Testis (tissue), 2 donors: ENCODE data around the gene TMEM126B.

Source experiments
- POLR2A ChIP-seq: fragments of 450-650 bp; IDR thresholded peaks from one replicate; pipeline ENCODE4 v1.6.1; 2017; ENCODE audit warnings: antibody characterized with exemption, mild to moderate bottlenecking, moderate library complexity
- TF ChIP-seq, protein P1 (sequence below), 3 experiments: fragments of 450-650 bp in 2 of 3; fragments of 200-600 bp in 1 of 3; sonication (generic) in 1 of 3; IDR thresholded peaks; one replicate each; pipeline ENCODE4 v1.5.1; 2016 to 2019; ENCODE audit warnings: antibody characterized with exemption in 3 of 3, mild to moderate bottlenecking in 2 of 3, moderate library complexity in 1 of 3

GRCh38 chr11:85647078-85647477, 18.7 kb downstream of the TMEM126B start:
- TF ChIP-seq, protein P1, sequence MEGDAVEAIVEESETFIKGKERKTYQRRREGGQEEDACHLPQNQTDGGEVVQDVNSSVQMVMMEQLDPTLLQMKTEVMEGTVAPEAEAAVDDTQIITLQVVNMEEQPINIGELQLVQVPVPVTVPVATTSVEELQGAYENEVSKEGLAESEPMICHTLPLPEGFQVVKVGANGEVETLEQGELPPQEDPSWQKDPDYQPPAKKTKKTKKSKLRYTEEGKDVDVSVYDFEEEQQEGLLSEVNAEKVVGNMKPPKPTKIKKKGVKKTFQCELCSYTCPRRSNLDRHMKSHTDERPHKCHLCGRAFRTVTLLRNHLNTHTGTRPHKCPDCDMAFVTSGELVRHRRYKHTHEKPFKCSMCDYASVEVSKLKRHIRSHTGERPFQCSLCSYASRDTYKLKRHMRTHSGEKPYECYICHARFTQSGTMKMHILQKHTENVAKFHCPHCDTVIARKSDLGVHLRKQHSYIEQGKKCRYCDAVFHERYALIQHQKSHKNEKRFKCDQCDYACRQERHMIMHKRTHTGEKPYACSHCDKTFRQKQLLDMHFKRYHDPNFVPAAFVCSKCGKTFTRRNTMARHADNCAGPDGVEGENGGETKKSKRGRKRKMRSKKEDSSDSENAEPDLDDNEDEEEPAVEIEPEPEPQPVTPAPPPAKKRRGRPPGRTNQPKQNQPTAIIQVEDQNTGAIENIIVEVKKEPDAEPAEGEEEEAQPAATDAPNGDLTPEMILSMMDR (IDR thresholded peaks at IDR 0.05) = no peak
- TF ChIP-seq POLR2A = no peak
